ENCODE data around the gene TTLL5.

- no peak for TF ChIP-seq TARDBP (IDR thresholded peaks at IDR 0.05)
- TF ChIP-seq FOXK2 (IDR thresholded peaks at IDR 0.05) = no peak
- TF ChIP-seq HDGF (IDR thresholded peaks at IDR 0.05; ENCODE audit: borderline replicate concordance) = no peak
- no peak for TF ChIP-seq SUZ12 (IDR thresholded peaks at IDR 0.05)
- no peak for TF ChIP-seq ARNT (IDR thresholded peaks at IDR 0.05)
- no peak for TF ChIP-seq PKNOX1 (IDR thresholded peaks at IDR 0.05)
- TF ChIP-seq BHLHE40 (IDR thresholded peaks at IDR 0.05; ENCODE audit: borderline replicate concordance) = no peak
- TF ChIP-seq SP1 (IDR thresholded peaks at IDR 0.05) = no peak
- TF ChIP-seq LEF1 (IDR thresholded peaks at IDR 0.05; ENCODE audit: borderline replicate concordance) = no peak
- TF ChIP-seq ZNF384 (IDR thresholded peaks at IDR 0.05) = no peak
- TF ChIP-seq ELF4 (IDR thresholded peaks at IDR 0.05) = no peak
- no peak for TF ChIP-seq FOXA1 (IDR thresholded peaks at IDR 0.05)
Measured at GRCh38 chr14:75711105-75711795, 50.2 kb downstream of the TTLL5 start.

Measured in HEK293T (cell line).